T1000 (cell line): ENCODE data around the gene IL22RA2.
A peak's percentile ranks its signal among the peaks of the same experiment; 100 is the strongest.
"Not testable (repeated sequence)": the region's sequence is repeated elsewhere in the genome, so short reads cannot be mapped to it uniquely, and the experiment has no call there.

ENCODE experiments used
- DNase-seq: peaks from one replicate; lab custom pipeline; 2025; ENCODE audit warnings: mixed read lengths; lab: John Stamatoyannopoulos, UW

IL22RA2 gene, protein sequence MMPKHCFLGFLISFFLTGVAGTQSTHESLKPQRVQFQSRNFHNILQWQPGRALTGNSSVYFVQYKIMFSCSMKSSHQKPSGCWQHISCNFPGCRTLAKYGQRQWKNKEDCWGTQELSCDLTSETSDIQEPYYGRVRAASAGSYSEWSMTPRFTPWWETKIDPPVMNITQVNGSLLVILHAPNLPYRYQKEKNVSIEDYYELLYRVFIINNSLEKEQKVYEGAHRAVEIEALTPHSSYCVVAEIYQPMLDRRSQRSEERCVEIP

DNA sequence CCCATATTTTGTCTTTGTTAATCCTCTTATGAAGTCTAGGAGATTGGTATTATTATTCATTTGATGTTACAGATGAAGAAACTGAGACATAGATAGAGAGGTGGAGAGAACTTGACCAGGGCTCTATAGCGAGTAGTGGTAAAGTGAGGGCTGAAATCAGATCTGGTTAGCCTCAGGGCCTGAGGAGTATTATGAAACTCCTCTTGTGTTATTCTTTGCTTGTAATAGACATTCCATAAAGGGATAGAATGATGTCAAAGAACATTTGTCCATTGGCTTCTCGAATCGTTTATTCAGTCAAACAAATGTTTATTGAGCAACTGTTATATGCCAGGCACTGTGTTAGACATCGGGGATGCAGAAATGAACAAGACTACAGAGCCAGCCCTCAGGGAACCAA lies at the start of gene IL22RA2:
TSS of gene IL22RA2 (minus strand) at position 144 of the 400 bp plus-strand sequence. CDS start 11,895 bp downstream, outside the sequence.
- no peak for DNase-seq

DNA sequence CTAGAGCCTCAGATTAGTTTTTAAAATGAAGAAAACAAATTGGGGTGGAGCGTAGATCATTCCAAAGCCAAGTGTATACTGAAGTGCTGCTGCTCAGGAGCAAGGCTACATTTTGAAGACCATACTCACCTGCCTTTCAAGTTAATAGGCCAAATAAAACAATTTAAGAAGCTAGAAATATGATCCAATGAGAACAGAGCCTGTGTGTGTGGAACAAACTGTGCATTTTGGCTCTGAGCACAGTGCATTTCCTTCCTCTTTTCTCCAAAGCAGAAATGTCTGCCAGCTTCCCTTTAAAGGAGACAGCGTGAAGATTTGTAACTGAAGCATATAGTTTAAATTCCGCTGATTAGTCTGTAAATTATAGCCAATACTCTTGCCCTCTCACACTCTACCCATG lies 48.9 kb upstream of the IL22RA2 start:
- DNase-seq, result no peak

DNA sequence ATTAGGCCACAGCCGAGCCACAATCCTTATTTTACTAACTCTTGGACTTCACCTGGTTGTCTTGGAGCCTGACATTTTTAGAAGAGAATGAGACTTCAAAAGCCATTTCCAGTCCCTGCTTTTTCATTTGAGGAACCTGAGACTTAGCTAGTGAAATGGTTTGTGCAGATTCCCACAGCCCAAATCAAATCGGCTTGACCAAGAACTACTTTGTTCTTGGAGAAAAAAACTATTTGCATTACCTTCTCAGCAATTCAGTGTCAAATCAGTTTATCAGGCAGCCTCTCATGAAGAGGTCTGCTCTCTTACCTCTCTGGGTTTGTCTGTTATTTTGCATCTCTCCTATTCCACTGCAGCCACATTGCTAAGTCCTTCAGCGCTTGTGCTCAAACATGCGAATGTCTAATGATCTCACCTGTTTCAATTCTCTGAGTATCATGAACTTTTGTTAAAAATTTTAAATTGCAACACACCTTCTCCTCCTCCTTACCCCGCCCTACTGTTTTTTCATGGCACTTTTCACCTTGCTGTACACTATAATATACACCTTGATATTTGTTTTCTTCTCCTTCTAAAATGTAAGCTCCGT lies 46.3 kb upstream of the IL22RA2 start:
- no peak for DNase-seq

DNA sequence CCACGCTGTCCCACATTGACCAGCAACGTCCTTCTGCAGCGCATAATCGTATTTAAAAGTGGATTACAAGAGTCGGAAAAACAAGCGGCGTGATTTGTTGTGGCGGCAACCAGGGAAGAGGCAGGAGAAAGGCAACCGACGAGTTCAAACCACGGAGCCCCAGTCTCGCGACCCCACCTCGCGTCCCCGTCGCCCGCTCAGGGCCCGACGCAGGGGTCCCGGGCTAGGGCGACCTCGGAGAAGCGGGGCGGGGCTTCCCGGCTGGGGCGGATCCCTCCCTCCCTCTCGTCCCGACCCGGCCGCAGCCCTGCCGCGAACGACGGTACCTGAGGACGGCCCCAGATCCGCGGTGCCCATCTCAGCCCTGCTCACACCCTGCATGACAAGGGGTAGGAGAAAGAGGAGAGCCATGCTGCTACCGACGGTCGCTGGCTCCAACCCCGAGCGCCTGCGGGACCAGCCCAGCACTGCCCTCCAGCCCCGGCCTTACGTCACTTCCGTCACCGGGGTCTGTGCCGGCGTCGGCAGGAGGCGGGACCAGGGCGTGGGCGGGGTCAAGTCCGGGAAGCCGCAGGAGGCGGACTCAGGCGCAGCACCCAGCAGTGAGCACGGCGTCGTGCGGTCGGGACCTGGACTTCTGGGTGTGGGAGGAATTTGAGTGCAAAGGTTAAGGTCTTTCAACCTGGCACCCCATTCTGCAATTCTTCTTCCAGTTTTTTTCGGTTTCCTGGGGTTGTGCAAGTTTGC lies 45.6 kb upstream of the IL22RA2 start, which contains the start of gene IFNGR1:
TSS of gene IFNGR1 (minus strand) at position 469 of the 747 bp plus-strand sequence. CDS start at position 411, 58 bp downstream.
- peak; percentile 82 for DNase-seq

DNA sequence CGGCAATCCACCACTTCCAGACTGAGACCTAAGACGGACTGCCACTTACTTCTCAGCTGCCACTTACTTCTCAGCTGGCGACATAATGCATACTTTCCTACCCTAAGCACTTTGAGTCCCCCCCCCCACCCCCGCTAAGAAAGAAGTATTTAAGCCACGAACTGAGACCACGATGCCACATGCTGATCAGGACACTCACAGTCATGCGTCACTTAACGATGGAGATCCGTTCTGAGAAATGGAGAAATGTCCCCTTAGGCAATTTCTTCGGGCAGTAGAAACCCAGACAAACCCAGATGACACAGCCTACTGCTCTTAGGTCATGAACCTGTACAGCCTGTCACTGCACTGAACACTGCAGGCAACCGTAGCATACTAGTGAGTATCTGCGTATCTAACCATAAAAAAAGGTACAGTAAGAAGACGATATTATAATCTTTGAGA lies 45.1 kb upstream of the IL22RA2 start:
- DNase-seq, result peak; percentile 29

DNA sequence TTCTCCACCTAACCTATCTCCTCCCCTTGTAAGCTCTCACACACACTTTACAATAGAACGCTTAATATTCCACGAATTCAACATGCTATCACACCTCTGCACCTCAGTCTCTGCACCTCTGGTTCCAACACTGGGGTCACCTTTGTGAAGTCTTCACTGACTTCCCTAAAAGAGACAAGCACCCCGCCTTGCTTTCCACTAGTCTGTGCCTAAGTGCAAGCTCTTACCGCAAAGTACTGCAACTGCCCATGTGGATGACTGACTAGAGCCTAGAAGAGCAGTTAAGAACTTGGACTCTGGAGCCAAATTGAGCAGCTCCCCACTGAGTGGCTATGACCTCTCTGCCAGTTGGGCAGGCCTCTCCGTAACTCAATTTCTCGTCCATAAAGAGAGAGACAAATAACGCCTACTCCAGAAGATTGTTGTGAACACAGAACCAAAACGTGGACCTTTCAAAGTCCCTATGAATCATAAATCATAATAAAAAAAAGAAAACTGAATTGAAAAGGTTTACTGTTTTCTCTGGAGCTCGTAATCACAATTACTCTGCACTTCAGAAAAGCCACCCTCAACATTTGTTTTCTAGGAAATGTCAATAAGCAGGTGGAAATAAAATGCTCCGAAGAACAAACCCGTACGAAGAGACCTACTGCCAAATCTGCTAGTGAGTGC lies 44.5 kb upstream of the IL22RA2 start:
- no peak for DNase-seq

DNA sequence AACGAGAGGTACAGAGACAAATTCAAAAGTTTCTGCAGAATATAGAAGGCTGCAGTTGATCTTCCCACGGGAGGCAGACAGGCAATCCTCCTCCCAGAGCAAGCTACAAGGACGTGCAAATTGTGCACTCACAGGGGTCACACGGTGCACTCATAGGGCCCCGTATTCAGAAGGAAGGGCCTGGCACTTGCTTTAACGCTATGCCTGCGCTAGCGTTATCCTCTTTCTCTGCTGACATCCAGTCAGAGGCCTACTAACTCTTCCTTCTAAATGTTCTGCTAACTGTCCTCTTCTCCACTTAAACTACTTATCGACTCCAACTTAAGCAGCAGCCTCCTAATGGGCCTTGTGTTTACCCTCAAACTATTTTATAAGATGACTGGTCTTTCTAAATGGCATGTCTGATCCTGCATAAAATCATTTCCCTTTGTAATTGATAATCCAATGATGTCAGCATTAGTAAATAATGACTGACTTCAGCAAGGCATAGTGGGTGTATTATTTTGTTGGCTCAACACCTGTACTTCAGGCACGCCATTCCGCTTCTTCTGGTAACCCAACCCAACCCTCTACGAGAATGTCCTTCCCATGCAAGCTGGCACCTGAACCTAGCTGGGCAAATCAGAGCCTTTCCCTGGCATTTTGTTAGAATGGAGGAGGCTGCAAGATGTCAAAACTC lies 43.6 kb upstream of the IL22RA2 start:
- no peak for DNase-seq

DNA sequence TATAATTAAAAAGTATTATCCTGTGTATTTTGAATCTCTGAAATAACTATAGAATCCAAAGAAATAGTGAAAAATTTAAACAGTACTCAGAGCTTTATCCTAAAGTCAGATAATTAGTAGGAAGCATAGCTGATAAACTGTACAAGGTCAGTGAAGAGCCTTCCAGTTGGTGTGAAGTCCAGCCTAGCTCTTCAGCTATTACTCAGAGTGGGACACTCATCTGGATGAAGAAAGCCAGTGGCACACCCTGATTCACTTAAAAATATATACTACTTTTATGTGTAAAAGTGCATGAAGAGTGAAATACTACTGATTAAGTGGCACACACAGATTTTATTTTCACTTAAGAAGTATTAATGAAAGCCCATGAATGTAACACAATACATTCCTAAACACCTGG lies 42.7 kb upstream of the IL22RA2 start:
- DNase-seq, result no peak

DNA sequence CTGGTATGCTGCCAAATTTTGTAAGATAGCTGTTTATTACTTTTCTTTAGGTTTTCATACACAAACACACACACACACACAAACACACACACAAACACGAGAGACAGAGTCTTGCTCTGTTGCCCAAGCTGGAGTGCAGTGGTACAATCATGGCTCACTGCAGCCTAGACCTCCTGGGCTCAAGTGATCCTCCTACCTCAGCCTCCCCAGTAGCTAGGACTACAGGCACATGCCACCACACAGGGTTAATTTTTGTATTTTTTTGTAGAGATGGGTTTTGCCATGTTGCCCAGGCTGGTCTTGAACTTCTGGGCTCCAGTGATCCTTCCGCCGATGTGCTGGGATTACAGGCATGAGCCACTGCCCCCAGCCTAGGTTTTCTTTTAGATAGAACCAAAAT lies 42.2 kb upstream of the IL22RA2 start:
- DNase-seq, result not testable (repeated sequence)

DNA sequence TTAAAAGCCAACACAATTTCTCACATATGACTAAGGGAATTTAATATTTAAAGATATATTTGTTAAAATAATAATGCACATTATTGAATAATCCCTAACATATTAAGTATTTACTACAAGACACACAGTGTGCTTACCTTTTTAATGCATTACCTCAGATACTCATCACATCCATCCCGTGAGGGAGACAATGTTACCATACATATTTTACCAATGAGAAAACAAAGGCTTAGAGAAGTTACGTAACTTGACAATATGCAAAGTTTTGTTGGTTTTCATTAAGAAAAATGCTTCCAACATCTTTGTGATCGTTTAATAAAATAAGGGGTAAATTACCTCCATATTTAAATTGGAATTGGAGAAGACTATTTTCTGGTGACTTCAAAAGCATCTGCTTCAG lies 41.5 kb upstream of the IL22RA2 start:
- DNase-seq, result no peak

DNA sequence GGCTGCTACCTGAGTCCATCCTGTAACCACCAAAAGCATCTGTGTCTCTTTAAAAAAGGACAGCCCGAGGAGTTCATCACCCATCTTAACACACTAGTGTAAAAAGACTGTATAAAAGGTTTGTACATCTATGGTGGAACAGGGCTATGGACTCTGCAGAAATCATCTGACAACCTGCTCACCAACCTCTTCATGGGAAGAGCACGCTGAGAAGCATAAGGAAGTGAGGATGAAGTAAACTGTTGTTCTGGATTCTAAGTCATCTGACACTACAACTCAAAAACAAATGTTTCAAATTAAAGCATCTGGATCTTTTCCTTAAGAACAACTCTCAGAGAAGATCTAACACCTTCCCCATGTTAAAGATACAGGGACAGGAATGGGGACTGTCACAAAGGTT lies 40.4 kb upstream of the IL22RA2 start:
- no peak for DNase-seq

DNA sequence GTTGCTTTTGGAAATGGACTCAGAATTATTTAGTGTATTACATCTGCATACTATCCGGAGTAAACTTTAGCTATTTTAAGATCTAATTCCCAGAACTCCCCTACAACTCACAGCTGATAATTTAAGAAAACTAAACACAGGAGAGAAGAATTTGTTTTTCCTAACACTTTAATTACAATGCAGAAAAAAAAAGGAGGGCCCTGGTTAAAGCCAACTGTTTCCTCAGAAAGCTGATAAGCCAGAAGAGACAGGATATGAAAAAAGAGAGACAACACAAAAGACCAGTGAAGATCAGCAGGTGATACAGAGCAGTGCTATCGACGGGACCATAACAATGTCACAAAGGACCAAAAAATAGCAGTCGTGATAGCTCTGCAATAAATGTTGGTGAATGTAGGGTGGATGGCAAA lies 39.9 kb upstream of the IL22RA2 start:
- DNase-seq, result no peak

DNA sequence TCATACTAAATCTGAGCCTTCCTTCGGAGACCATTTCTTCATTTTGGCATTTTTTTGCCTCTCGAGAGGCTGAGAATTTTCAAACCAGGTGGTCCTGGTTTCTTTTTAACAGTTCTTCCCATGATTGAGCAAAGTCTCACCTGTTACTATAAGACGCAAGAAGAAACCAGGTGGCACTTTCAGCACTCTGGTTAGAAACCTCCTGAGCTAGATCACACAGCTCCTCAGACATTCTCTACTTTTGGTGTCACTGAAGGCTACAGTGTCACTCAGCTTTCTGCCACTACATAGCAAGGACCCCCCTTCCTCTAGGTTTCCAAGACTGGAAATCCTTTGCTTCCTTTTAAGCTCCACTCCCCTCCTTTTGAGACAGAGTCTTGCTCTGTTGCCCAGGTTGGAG lies 38.5 kb upstream of the IL22RA2 start:
- DNase-seq, result no peak

DNA sequence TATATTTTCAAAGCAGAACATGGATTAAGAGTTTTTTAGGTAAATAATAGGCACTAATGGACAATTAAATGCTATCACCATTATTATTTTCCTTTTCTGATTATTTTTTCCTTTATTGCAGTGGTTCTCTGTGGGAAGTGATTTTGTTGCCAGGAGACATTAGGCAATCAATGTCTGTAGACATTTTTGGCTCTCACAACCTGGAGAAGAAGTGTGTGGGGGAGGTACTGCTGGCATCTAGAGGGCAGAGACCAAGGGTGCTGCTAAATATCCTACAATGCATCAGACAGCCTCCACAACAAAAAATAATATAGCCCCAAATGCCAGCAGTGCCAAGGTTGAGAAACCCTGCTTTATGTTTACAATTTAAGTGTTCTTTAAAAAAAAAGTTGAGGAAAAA lies 37.5 kb upstream of the IL22RA2 start:
- DNase-seq, result no peak

DNA sequence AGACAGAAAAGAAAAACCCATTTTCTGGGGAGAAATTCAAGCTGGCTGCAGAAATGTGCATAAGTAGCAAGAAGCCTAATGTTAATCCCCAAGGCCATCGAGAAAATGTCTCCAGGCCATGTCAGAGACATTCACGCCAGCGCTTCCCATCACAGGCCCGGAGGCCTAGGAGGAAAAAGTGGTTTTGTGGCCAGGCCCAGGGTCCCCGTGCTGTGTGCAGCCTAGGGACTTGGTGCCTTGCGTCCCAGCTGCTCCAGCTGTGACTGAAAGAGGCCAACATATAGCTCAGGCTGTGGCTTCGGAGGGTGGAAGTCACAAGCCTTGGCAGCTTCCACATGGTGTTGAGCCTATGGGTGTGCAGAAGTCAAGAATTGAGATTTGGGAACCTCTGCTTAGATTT lies 34.8 kb upstream of the IL22RA2 start:
- DNase-seq, result no peak

DNA sequence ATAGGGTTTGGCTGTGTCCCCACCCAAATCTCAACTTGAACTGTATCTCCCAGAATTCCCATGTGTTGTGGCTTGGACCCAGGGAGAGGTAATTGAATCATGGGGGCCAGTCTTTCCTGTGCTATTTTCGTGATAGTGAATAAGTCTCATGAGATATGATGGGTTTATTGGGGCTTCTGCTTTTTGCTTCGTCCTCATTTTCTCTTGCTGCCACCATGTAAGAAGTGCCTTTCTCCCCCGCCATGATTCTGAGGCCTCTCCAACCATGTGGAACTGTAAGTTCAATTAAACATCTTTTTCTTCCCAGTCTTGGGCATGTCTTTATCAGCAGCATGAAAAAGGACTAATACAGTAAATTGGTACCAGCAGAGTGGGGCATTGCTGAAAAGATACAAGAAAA lies 34.0 kb upstream of the IL22RA2 start:
- not testable (repeated sequence) for DNase-seq

DNA sequence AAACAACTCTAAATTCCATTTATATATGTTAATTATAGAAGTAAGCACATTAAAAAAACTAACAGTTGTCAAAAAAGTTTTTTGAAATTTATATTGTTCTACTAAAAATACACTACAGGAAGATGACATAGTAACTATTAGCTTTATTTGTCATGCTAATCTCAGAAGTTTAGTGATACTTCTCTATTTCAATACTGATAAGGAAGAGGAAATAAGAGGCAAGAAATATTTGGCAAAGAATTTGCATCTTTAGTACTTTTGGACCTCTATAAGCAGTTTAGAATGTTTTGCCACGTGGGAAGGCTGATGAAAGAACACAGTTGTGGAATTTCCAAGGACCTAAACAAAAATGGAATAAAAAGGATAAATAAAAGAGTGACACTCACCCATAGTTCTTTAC lies 33.1 kb upstream of the IL22RA2 start:
- no peak for DNase-seq

DNA sequence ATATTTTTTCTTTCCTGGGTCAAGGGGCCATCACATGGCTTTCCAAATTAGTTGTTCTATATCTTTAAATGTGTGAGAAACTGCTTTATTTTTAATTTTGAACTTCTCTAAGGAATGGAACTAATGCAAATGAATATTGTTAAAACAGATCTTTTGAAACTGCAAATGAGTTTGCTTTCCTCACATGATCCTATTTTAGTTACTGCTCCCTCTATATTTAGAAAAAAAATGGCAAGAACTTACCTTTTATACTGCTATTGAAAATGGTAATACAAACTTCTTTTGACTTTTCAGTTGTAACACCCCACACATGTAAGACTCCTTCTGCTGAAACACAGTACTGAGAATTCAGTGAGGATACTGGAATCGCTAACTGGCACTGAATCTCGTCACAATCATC lies 29.8 kb upstream of the IL22RA2 start:
- DNase-seq, result no peak

DNA sequence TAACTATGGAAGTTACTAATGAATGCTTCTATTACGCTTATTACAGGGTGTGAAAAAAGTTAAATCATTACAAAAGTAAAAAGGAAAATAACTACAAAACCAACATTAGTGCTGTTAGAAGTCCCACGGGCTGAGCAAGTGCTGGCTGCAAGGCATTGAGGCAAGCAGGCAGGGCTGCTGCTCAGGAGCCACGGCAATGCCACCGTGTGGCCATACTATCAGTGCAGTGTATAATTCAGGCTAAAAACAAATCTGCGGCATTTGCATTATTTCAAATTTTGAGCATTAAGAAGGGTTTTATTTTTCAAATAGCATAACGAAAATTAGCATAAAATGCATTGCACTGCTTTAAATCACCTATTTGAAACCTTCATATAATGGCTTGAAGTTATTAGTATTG lies 28.6 kb upstream of the IL22RA2 start:
- no peak for DNase-seq

DNA sequence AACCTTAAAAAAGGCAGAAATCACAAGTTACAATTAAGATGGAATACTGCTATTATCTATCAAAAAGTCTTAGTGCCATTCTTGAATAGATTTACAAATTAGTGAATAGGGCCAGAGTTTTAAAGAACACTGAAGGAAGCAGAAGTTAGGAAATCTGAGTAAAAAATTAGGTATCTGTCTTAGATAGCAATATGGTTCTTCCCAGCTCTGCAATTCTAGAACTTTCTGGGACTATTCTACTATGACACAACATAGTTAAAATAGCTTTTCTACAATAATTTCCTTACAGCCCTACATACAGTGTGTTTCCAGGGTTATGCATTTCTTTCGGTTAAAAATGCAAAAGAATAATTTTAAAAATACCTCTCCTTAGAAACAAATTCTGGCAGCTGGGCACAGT lies 27.6 kb upstream of the IL22RA2 start:
- no peak for DNase-seq

DNA sequence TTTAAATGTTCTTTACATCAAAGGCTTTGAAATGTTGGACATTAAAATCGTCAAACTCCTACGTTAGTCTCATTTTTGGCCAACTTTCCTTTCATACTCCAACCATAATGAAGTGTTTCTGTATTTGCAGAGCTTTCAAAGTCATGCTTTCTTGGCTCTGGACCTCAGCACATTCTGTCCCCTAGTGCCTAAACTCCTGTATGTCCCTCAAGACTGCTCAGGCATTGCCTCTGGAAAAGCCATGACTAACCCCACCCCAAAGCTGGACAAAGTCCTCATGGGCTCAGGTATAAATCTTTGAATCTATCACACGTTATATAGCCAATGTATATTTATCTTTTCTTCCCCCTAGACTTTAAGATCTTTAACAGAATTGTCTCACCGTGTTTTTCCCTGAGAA lies 26.8 kb upstream of the IL22RA2 start:
- DNase-seq, result no peak
